OCI-LY7 (cell line): Measurements from ENCODE around the gene NCAM1. TPM values are rescaled to one million over a fixed set of nuclear protein-coding genes. Genes with fewer than 3 reads are reported as not detected.

ENCODE experiments used
- BruUV-seq: library from RNA; stranded (reverse); fragments of 400-500 nt; replicated peaks from 2 replicates; lab custom pipeline; 2021; lab: Mats Ljungman, UMichigan
- CTCF ChIA-PET: fragments of 300-600 bp; sonication (Branson Sonifier 250); formaldehyde crosslinking; loops from one replicate; lab custom pipeline; 2022; ENCODE audit warnings: antibody characterized with exemption; ENCODE audit not compliant: unreplicated experiment; lab: Charles Lee
- POLR2A ChIA-PET: fragments of 300-600 bp; sonication (Branson Sonifier 250); formaldehyde crosslinking; loops from one replicate; lab custom pipeline; 2022; ENCODE audit warnings: antibody characterized with exemption; lab: Charles Lee
- DNase-seq: peaks from one replicate; pipeline ENCODE4 v3.0.0-alpha.2; 2015; ENCODE audit warnings: low spot score
- H2AFZ ChIP-seq: fragments of 200-600 bp; sonication (generic), shearing (Covaris generic); 2 replicates; pipeline ENCODE4 v1.6.1; 2014; ENCODE audit warnings: mild to moderate bottlenecking, antibody characterized with exemption, low read length, moderate library complexity
- H3K27ac ChIP-seq: fragments of 200-600 bp; sonication (generic); 2 replicates; pipeline ENCODE4 v1.5.1; 2014; ENCODE audit warnings: mixed run types, low read depth, mild to moderate bottlenecking, moderate library complexity, low read length, inconsistent platforms; ENCODE audit not compliant: poor library complexity, severe bottlenecking
- H3K36me3 ChIP-seq: fragments of 200-600 bp; sonication (generic); 2 replicates; pipeline ENCODE4 v1.6.1; 2014; ENCODE audit warnings: mild to moderate bottlenecking, antibody characterized with exemption, low read length, moderate library complexity, mixed read lengths; ENCODE audit not compliant: insufficient read depth
- H3K4me1 ChIP-seq: fragments of 200-600 bp; sonication (generic); 2 replicates; pipeline ENCODE4 v1.5.1; 2014; ENCODE audit warnings: mild to moderate bottlenecking, low read length; ENCODE audit not compliant: insufficient read depth, poor library complexity, severe bottlenecking
- H3K4me2 ChIP-seq: fragments of 200-600 bp; sonication (generic); 2 replicates; pipeline ENCODE4 v1.6.1; 2014; ENCODE audit warnings: mild to moderate bottlenecking, low read length
- H3K4me3 ChIP-seq: fragments of 200-600 bp; sonication (generic); 2 replicates; pipeline ENCODE4 v1.5.1; 2014; ENCODE audit warnings: mild to moderate bottlenecking, low read depth, low read length; ENCODE audit not compliant: poor library complexity, severe bottlenecking
- H3K79me2 ChIP-seq: fragments of 200-600 bp; sonication (generic); 2 replicates; pipeline ENCODE4 v1.6.1; 2016; ENCODE audit warnings: low read depth, mild to moderate bottlenecking, low read length, moderate library complexity, mixed read lengths; ENCODE audit not compliant: insufficient read depth
- H3K9me2 ChIP-seq: fragments of 200-600 bp; sonication (generic); 2 replicates; pipeline ENCODE4 v1.6.1; 2016; ENCODE audit warnings: mild to moderate bottlenecking, low read length, mixed read lengths; ENCODE audit not compliant: insufficient read depth
- H3K9me3 ChIP-seq: fragments of 200-600 bp; sonication (generic); 2 replicates; pipeline ENCODE4 v1.6.1; 2014; ENCODE audit warnings: mild to moderate bottlenecking, mixed run types, low read length, mixed read lengths
- H4K20me1 ChIP-seq: fragments of 200-600 bp; sonication (generic); 2 replicates; pipeline ENCODE4 v1.6.1; 2014; ENCODE audit warnings: mild to moderate bottlenecking, antibody characterized with exemption, low read length, moderate library complexity, mixed read lengths; ENCODE audit not compliant: insufficient read depth
- CTCF ChIP-seq: fragments of 200-600 bp; sonication (generic); conservative IDR thresholded peaks from 2 replicates; pipeline ENCODE4 v1.5.1; 2014; ENCODE audit warnings: mild to moderate bottlenecking, antibody characterized with exemption, low read length, moderate library complexity, mixed read lengths
- EZH2phosphoT487 ChIP-seq: fragments of 200-600 bp; sonication (generic); IDR thresholded peaks from 2 replicates; pipeline ENCODE4 v1.6.1; 2018; ENCODE audit warnings: low read depth, borderline replicate concordance, mild to moderate bottlenecking, mixed run types, antibody characterized with exemption, low read length, moderate library complexity, mixed read lengths
- intact Hi-C: fragments of 100-400 bp; cut with micrococcal nuclease; formaldehyde crosslinking; loops from one replicate; pipeline ENCODE4 v1.10.0; 2022; ENCODE audit not compliant: unreplicated experiment
- total RNA-seq, 2 experiments: library from RNA; depleted of rRNA in 1 of 2; stranded (reverse); fragments of >200 nt in 1 of 2; shearing (Covaris generic) in 1 of 2; gene quantifications; 2 replicates each; pipeline ENCODE4 v1.2.3, GENCODE V29; 2014 to 2022

Gene NCAM1
- total RNA-seq, 2 experiments from 2014 or later, result not detected

GRCh38 chr11:112925516-112926310 lies 35.5 kb upstream of the NCAM1 start:
- no peak for DNase-seq
- no TSS peak for BruUV-seq
- Histone ChIP-seq H3K4me3 (no peak overlapping the region), H3K4me1 (no peaks in the 10 kb centered on the region), H3K27ac (no peak overlapping the region), H3K9me3 (no peaks in the 10 kb centered on the region), H2AFZ (no peak overlapping the region), H4K20me1 (no peaks in the 10 kb centered on the region), H3K79me2 (no peaks in the 10 kb centered on the region), H3K9me2 (no peaks in the 10 kb centered on the region), H3K36me3 (no peaks in the 10 kb centered on the region), H3K4me2 (no peak overlapping the region)
- TF ChIP-seq CTCF, result no peak
- CTCF ChIA-PET, result no interaction called here
- intact Hi-C loops, result no loop called here
- POLR2A ChIA-PET, result interaction anchor here (0.5 kb wide), 1 partner anchor 252 kb away, joined by 7 read pairs; no protein-coding TSS in a partner anchor

- Histone ChIP-seq H3K4me1 (no peaks in the 10 kb centered on the region), H3K27ac (no peak overlapping the region), H3K4me3 (no peak overlapping the region), H4K20me1 (no peaks in the 10 kb centered on the region), H3K79me2 (no peaks in the 10 kb centered on the region), H2AFZ (no peak overlapping the region), H3K9me3 (no peaks in the 10 kb centered on the region), H3K9me2 (no peaks in the 10 kb centered on the region), H3K36me3 (no peaks in the 10 kb centered on the region), H3K4me2 (no peak overlapping the region)
- POLR2A ChIA-PET, result no interaction called here
- TF ChIP-seq CTCF, result no peak
- TF ChIP-seq EZH2phosphoT487, result no peak
- intact Hi-C loops, result no loop called here
- CTCF ChIA-PET, result no interaction called here
- no peak for DNase-seq
- BruUV-seq, result no TSS peak
These were observed 33.1 kb upstream of the NCAM1 start for GRCh38 chr11:112928136-112928535.

DNA sequence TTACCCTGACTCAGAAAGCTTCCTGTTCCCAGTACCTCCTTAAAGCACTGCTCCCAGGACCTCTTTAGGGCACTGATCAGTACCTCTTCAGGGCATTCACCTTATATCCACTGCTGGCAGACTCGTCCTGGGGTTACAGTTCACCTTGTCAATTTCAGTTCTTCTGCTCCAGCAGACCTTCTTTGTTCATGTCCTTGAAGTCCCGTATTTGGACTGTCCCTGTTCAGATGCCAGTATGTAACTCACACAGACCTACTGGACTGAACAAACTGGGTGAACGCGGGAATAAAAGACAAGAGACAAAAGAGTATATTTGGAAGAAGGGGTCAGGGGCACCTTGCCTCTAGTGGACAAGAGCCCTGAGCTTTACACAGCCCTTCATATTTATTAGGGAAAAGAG lies 31.8 kb upstream of the NCAM1 start:
- no peak overlapping the region for H3K4me2 ChIP-seq
- H3K4me3 ChIP-seq, result no peak overlapping the region
- no peak overlapping the region for H3K27ac ChIP-seq
- H3K79me2 ChIP-seq, result no peaks in the 10 kb centered on the region
- intact Hi-C loops, result no loop called here
- no peaks in the 10 kb centered on the region for H3K9me2 ChIP-seq
- ChIA-PET CTCF (no interaction called here), POLR2A (interaction anchor here (0.6 kb wide), 1 partner anchor 358 kb away, joined by 3 read pairs; no protein-coding TSS in a partner anchor)
- no peaks in the 10 kb centered on the region for H3K36me3 ChIP-seq
- H4K20me1 ChIP-seq, result no peaks in the 10 kb centered on the region
- BruUV-seq, result no TSS peak
- TF ChIP-seq CTCF (no peak), EZH2phosphoT487 (no peak)
- no peak overlapping the region for H2AFZ ChIP-seq
- no peaks in the 10 kb centered on the region for H3K4me1 ChIP-seq
- H3K9me3 ChIP-seq, result no peaks in the 10 kb centered on the region
- no peak for DNase-seq
